Suprapubic skin (tissue), 4 donors: ENCODE measurements around the gene CCL28. TPM values are rescaled to one million over a fixed set of nuclear protein-coding genes. Genes with fewer than 3 reads are reported as not detected.

Experiments used
- DNase-seq, 2 donors: peaks; one replicate each; pipeline ENCODE4 v3.0.0-alpha.2; 2019; ENCODE audit warnings: low spot score in 2 of 2
- H3K27ac ChIP-seq: fragments of 200-600 bp; sonication (generic); one replicate; pipeline ENCODE4 v1.5.1; 2019
- H3K27me3 ChIP-seq: fragments of 200-600 bp; sonication (generic); one replicate; pipeline ENCODE4 v1.5.1; 2019
- H3K36me3 ChIP-seq: fragments of 200-600 bp; sonication (generic); one replicate; pipeline ENCODE4 v1.5.1; 2019
- H3K4me1 ChIP-seq: fragments of 200-600 bp; sonication (generic); one replicate; pipeline ENCODE4 v1.5.1; 2019
- H3K4me3 ChIP-seq: fragments of 200-600 bp; sonication (generic); one replicate; pipeline ENCODE4 v1.5.1; 2019; ENCODE audit warnings: mild to moderate bottlenecking
- H3K9me3 ChIP-seq: fragments of 200-600 bp; sonication (generic); one replicate; pipeline ENCODE4 v1.5.1; 2019
- EP300 ChIP-seq: sonication (generic); formaldehyde crosslinking; IDR thresholded peaks from one replicate; pipeline ENCODE4 v1.6.1; 2017; ENCODE audit warnings: antibody characterized with exemption
- POLR2A ChIP-seq, 2 donors: fragments of 450-650 bp; IDR thresholded peaks; one replicate each; pipeline ENCODE4 v1.6.1; 2017; ENCODE audit warnings: antibody characterized with exemption in 2 of 2, mild to moderate bottlenecking in 2 of 2, moderate library complexity in 2 of 2
- POLR2AphosphoS5 ChIP-seq, 3 donors: sonication (generic); formaldehyde crosslinking; IDR thresholded peaks; one replicate each; pipeline ENCODE4 v1.6.1; 2017; ENCODE audit warnings: antibody characterized with exemption in 3 of 3
- WGBS: methylation state at CpG from one replicate; pipeline ENCODE4 v1.1.5; 2018; 5-methylcytosine and 5-hydroxymethylcytosine counted together
- total RNA-seq, 4 donors: library from RNA; depleted of rRNA; stranded (reverse); fragments of >200 nt; gene quantifications; one replicate each; pipeline ENCODE4 v1.1.0, GENCODE V29; 2016
- TF ChIP-seq, protein P1 (sequence below), 2 donors: fragments of 200-600 bp in 1 of 2; fragments of 450-650 bp in 1 of 2; sonication (generic) in 1 of 2; IDR thresholded peaks; one replicate each; pipeline ENCODE4 v1.5.1; 2016 to 2019; ENCODE audit warnings: antibody characterized with exemption in 2 of 2, mild to moderate bottlenecking in 1 of 2, moderate library complexity in 1 of 2

CCL28 gene
- total RNA-seq, 4 donors from 2014 or later: 10.7 to 24.8 (median 17.8) TPM

DNA sequence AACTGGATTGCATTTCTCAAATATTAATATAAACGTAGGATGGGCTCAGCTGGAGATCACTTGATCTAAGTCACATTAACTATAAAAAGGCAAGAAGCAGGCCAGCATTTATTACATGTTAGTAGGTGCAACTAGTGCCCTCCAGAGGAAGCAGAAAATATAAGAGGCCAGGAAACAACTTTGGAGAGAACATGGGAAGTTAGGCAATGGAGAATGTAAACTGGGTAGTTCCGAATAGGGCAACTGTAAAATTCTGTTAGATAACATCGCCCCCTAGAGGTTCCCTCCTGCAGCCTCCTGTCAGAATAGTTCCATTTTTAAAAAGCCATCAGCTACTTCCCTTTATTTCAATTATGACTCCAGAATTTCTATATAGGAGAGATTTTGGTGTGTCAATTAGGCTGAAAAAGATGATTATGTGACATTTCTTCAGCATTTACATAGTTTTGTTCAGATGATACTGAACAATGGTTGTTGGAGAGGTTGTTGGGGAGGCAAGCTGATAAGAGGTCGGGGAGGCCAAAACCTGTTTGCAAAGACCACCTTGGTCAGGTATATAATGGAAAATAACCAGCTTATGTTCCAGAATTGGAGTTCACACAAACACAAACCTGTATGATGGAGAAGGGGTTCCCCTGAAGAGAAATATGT, 22.4 kb downstream of the CCL28 start:
- WGBS: 30% methylated on average over 4 of the region's 4 CpGs
- peaks cover 7% of the 10 kb centered on the region for H3K4me1 ChIP-seq
- no peaks in the 10 kb centered on the region for H3K27me3 ChIP-seq
- H3K4me3 ChIP-seq: no peak overlapping the region
- TF ChIP-seq, protein P1, sequence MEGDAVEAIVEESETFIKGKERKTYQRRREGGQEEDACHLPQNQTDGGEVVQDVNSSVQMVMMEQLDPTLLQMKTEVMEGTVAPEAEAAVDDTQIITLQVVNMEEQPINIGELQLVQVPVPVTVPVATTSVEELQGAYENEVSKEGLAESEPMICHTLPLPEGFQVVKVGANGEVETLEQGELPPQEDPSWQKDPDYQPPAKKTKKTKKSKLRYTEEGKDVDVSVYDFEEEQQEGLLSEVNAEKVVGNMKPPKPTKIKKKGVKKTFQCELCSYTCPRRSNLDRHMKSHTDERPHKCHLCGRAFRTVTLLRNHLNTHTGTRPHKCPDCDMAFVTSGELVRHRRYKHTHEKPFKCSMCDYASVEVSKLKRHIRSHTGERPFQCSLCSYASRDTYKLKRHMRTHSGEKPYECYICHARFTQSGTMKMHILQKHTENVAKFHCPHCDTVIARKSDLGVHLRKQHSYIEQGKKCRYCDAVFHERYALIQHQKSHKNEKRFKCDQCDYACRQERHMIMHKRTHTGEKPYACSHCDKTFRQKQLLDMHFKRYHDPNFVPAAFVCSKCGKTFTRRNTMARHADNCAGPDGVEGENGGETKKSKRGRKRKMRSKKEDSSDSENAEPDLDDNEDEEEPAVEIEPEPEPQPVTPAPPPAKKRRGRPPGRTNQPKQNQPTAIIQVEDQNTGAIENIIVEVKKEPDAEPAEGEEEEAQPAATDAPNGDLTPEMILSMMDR (IDR thresholded peaks at IDR 0.05): peak; percentile 80 to 82
- peak in 1 of 3 donors; percentile 40 for TF ChIP-seq POLR2AphosphoS5 (IDR thresholded peaks at IDR 0.05)
- TF ChIP-seq POLR2A (IDR thresholded peaks at IDR 0.05): no peak
- no peak for DNase-seq
- H3K27ac ChIP-seq: no peak overlapping the region
- peaks cover 14% of the 10 kb centered on the region for H3K36me3 ChIP-seq
- H3K9me3 ChIP-seq: no peaks in the 10 kb centered on the region

DNA sequence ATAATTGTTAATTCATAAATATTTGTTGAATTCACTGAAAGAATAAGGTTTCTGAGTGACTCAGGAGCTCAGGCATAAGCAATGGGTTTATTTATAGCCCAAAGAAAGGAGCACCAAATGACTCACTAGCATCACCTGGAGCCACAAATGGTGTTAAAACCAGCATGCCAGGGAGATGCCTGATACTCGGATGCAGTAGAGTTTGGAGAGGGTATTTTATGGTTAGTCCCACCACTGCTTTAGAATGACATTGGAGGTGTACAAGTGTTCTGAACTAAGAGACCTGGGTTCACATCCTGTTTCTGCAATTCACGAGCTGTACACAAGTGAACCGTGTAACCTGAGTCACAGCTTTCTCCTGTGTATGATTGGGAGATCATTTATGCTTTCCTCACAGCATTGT, 25.2 kb downstream of the CCL28 start:
- no peak for TF ChIP-seq POLR2AphosphoS5 (IDR thresholded peaks at IDR 0.05)
- TF ChIP-seq, protein P1 (IDR thresholded peaks at IDR 0.05): no peak
- TF ChIP-seq POLR2A (IDR thresholded peaks at IDR 0.05): no peak
- TF ChIP-seq EP300: no peak
- WGBS: 75% methylated on average over 3 of the region's 3 CpGs
- no peak overlapping the region for H3K4me3 ChIP-seq

DNA sequence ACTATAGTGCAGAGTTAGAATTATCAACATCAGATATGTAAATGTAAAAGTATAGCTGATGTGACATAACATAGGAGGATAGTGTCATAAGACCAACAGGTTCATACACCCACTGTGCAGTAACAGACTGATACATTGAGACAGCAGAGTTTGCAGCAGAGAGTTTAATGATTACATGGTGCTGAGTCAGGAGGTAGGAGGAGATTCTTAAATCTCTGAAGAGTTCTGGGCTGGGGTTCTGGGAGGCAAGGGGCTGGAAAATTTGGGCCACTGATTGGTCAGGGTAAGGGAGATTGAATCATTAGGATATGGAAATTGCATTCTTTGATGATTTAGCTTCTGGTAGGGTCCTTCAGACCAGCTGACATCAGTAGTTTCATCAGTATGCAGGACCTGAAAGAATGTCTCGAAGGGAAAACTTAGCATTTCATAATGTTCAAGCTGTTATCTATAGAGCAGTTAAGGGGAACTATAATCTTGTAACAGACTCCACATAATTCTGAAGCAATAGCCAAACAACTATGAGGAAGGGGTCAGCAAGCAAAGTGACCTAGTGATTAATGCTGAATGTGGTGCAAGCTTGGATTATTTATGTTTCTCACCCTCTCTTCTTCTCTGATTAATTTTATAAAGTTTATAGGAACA, 35.6 kb downstream of the CCL28 start:
- WGBS: 74% methylated on average over 1 of the region's 1 CpG
- Histone ChIP-seq H3K27me3 (no peaks in the 10 kb centered on the region), H3K9me3 (no peaks in the 10 kb centered on the region), H3K36me3 (peaks cover 41% of the 10 kb centered on the region), H3K4me1 (no peaks in the 10 kb centered on the region), H3K27ac (no peak overlapping the region), H3K4me3 (no peak overlapping the region)
- TF ChIP-seq, protein P1 (IDR thresholded peaks at IDR 0.05): no peak
- TF ChIP-seq POLR2A (IDR thresholded peaks at IDR 0.05) (no peak), EP300 (no peak), POLR2AphosphoS5 (IDR thresholded peaks at IDR 0.05) (no peak)
- no peak for DNase-seq

More for the DNA sequence above, 25.2 kb downstream of the CCL28 start:
- Histone ChIP-seq H3K36me3 (peaks cover 14% of the 10 kb centered on the region), H3K4me1 (peaks cover 7% of the 10 kb centered on the region), H3K27ac (no peak overlapping the region), H3K9me3 (no peaks in the 10 kb centered on the region), H3K27me3 (no peaks in the 10 kb centered on the region)
- no peak for DNase-seq

DNA sequence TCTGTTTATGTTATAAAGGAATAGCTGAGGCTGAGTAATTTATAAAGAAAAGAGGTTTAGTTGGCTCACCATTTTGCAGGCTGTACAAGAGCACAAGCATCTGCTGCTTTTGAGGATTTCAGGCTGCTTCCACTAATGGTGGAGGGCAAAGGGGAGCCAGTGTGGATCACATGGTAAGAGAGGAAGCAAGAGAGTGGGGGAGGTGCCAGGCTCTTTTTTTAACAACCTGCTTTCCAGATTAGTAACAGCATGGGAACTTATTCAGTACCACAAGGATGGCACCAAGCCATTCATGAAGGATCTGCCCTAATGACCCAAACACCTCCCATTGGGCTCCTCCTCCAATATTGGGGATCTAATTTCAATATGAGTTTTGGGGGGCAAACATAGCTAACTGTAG, 40.4 kb downstream of the CCL28 start:
- DNase-seq: no peak
- no peaks in the 10 kb centered on the region for H3K4me1 ChIP-seq
- H3K27me3 ChIP-seq: no peaks in the 10 kb centered on the region
- TF ChIP-seq, protein P1 (IDR thresholded peaks at IDR 0.05): no peak
- TF ChIP-seq EP300 (no peak), POLR2AphosphoS5 (IDR thresholded peaks at IDR 0.05) (no peak), POLR2A (IDR thresholded peaks at IDR 0.05) (no peak)
- H3K9me3 ChIP-seq: no peaks in the 10 kb centered on the region
- no peak overlapping the region for H3K4me3 ChIP-seq
- peaks cover 12% of the 10 kb centered on the region for H3K36me3 ChIP-seq
- H3K27ac ChIP-seq: no peak overlapping the region

DNA sequence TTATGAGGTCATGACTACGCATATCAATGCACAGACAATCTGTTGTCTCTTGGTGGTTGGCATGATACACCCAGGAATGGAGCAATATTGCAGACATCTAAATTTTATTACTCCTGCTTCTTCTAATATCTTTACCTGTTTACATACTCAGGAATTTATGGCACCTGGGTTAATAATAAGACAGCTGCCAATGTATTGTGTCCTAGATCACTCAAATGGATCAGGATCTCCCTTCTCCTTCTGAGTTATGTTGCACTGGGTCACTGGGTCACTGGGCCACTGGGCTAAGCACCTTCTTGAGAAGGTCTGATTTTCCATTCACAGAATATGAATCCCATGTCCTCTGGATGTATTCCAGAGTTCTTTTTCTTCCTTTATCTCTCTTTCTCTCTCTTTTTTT, 41.8 kb downstream of the CCL28 start:
- Histone ChIP-seq H3K27me3 (no peaks in the 10 kb centered on the region), H3K36me3 (no peaks in the 10 kb centered on the region), H3K9me3 (no peaks in the 10 kb centered on the region), H3K27ac (no peak overlapping the region), H3K4me1 (no peaks in the 10 kb centered on the region), H3K4me3 (no peak overlapping the region)
- TF ChIP-seq POLR2AphosphoS5 (IDR thresholded peaks at IDR 0.05) (no peak), EP300 (no peak), POLR2A (IDR thresholded peaks at IDR 0.05) (no peak)
- TF ChIP-seq, protein P1 (IDR thresholded peaks at IDR 0.05): no peak
- 62% methylated on average over 1 of the region's 1 CpG for WGBS
- no peak for DNase-seq
